K562 (cell line): ENCODE results near the gene MTHFS. TPM values are rescaled to one million over a fixed set of nuclear protein-coding genes. Genes with fewer than 3 reads are reported as not detected.
A peak's percentile ranks its signal among the peaks of the same experiment; 100 is the strongest.

Source experiments
- BCL6 ChIP-seq: fragments of 250-450 bp; sonication (Bioruptor Pico); IDR thresholded peaks from 2 replicates; pipeline ENCODE4 v1.4.0; 2020
- FOXA1 ChIP-seq: fragments of 450-650 bp; IDR thresholded peaks from 2 replicates; pipeline ENCODE4 v1.6.1; 2016; ENCODE audit warnings: mild to moderate bottlenecking, borderline replicate concordance
- FOXJ3 ChIP-seq: sonication (generic); formaldehyde crosslinking; IDR thresholded peaks from 2 replicates; pipeline ENCODE4 v1.4.0; 2020; ENCODE audit warnings: mild to moderate bottlenecking, missing genetic modification reagents
- HDAC3 ChIP-seq: fragments of 450-650 bp; IDR thresholded peaks from 2 replicates; pipeline ENCODE4 v1.6.1; 2018; ENCODE audit warnings: borderline replicate concordance, mild to moderate bottlenecking, moderate library complexity; ENCODE audit not compliant: partially characterized antibody
- HLTF ChIP-seq: fragments of 450-650 bp; IDR thresholded peaks from 2 replicates; pipeline ENCODE4 v1.6.1; 2016
- MCM2 ChIP-seq: fragments of 450-650 bp; IDR thresholded peaks from 2 replicates; pipeline ENCODE4 v1.6.1; 2017; ENCODE audit warnings: low read depth, mild to moderate bottlenecking
- MXI1 ChIP-seq: IDR thresholded peaks from 2 replicates; pipeline ENCODE4 v1.6.1; 2011; ENCODE audit warnings: low read depth, mild to moderate bottlenecking, improper control_type of control experiment, low read length
- PATZ1 ChIP-seq: fragments of 250-450 bp; sonication (Bioruptor Pico); IDR thresholded peaks from 2 replicates; pipeline ENCODE4 v1.5.0; 2020; ENCODE audit warnings: mild to moderate bottlenecking, borderline replicate concordance
- RFX5 ChIP-seq: IDR thresholded peaks from 2 replicates; pipeline ENCODE4 v1.6.1; 2011; ENCODE audit warnings: low read depth, mild to moderate bottlenecking, improper control_type of control experiment, low read length
- SMARCC2 ChIP-seq: fragments of 450-650 bp; IDR thresholded peaks from 2 replicates; pipeline ENCODE4 v1.6.1; 2017; ENCODE audit warnings: antibody characterized with exemption, moderate library complexity, mild to moderate bottlenecking, low read depth
- TAL1 ChIP-seq: fragments of 450-650 bp; IDR thresholded peaks from 2 replicates; pipeline ENCODE4 v1.6.1; 2016; ENCODE audit warnings: mild to moderate bottlenecking
- ZNF146 ChIP-seq: IDR thresholded peaks from one replicate; pipeline ENCODE4 v1.6.1; 2018; ENCODE audit warnings: missing compliant biosample characterization; ENCODE audit not compliant: unreplicated experiment
- polyA plus RNA-seq, 8 experiments: library from polyadenylated mRNA; depleted of rRNA in 4 of 8; stranded (reverse) in 5 of 8; unstranded in 3 of 8; fragments of >200 nt; fragmentation: Nextera tagmentation in 2 of 8; fragmentation: Illumina TruSeq in 1 of 8; extraction: Ambion mirVana in 2 of 8; extraction: Trizol in 1 of 8; gene quantifications; 2 replicates each; pipeline versions ENCODE4 v1.2.1 to v1.2.3, GENCODE V29; 2011 to 2014; ENCODE audit warnings: inconsistent platforms in 1 of 8, missing spikeins in 1 of 8
- total RNA-seq, 7 experiments: library from RNA; depleted of rRNA in 6 of 7; stranded (reverse); fragments of >200 nt in 6 of 7; fragmentation: Illumina TruSeq in 2 of 7; extraction: Trizol in 2 of 7; gene quantifications; 2 replicates each; pipeline versions ENCODE4 v1.2.1 to v1.2.3, GENCODE V29; 2011 to 2021; ENCODE audit warnings: low replicate concordance in 1 of 7
- TF ChIP-seq, protein P1 (sequence below): fragments of 450-650 bp; IDR thresholded peaks from 2 replicates; pipeline ENCODE4 v1.6.1; 2016; ENCODE audit warnings: mild to moderate bottlenecking, moderate library complexity

MTHFS gene
- total and polyA plus RNA-seq, 9 of the 15 experiments (the other 6 are each of a cell fraction or from before 2014, with no cell fraction given), result 17.8 to 79.3 (median 41.7) TPM

DNA sequence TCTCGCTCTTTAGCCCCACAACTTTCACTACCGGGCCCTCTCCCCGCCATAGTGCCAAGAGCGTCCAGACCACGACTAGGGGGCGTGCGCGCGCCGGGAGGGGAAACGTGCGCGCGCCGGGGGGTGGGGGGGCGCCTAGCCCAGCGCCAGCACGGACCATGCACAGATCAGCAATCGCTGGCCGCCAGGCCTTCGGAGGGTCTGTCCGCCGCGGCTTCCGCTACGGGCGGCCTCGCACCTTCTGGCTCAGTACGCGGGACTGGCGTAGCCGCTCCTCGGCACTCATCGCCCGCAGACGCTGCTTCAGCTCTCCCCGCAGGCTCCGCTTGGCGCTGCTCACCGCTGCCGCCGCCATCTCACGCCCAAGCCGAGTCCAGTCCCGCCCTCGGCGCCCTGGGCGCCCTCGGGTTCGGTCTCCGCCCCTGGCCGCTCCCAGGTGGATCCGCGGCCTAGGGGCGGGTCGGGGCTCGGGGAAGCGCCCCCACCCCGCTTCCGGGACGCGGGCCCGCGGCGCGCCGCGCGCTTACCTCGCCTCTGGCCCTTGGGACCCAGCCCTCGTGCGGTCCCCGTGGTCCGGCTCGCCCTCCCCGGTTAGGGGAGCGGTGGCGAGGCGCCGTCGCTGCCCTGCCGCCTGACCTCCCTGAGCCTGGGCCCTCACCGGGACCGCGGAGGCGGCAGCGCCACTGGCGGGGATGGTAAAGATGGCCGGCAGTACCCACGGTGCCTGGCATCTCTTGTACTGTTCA lies at the start of gene MTHFS (continued):
- TF ChIP-seq, protein P1, sequence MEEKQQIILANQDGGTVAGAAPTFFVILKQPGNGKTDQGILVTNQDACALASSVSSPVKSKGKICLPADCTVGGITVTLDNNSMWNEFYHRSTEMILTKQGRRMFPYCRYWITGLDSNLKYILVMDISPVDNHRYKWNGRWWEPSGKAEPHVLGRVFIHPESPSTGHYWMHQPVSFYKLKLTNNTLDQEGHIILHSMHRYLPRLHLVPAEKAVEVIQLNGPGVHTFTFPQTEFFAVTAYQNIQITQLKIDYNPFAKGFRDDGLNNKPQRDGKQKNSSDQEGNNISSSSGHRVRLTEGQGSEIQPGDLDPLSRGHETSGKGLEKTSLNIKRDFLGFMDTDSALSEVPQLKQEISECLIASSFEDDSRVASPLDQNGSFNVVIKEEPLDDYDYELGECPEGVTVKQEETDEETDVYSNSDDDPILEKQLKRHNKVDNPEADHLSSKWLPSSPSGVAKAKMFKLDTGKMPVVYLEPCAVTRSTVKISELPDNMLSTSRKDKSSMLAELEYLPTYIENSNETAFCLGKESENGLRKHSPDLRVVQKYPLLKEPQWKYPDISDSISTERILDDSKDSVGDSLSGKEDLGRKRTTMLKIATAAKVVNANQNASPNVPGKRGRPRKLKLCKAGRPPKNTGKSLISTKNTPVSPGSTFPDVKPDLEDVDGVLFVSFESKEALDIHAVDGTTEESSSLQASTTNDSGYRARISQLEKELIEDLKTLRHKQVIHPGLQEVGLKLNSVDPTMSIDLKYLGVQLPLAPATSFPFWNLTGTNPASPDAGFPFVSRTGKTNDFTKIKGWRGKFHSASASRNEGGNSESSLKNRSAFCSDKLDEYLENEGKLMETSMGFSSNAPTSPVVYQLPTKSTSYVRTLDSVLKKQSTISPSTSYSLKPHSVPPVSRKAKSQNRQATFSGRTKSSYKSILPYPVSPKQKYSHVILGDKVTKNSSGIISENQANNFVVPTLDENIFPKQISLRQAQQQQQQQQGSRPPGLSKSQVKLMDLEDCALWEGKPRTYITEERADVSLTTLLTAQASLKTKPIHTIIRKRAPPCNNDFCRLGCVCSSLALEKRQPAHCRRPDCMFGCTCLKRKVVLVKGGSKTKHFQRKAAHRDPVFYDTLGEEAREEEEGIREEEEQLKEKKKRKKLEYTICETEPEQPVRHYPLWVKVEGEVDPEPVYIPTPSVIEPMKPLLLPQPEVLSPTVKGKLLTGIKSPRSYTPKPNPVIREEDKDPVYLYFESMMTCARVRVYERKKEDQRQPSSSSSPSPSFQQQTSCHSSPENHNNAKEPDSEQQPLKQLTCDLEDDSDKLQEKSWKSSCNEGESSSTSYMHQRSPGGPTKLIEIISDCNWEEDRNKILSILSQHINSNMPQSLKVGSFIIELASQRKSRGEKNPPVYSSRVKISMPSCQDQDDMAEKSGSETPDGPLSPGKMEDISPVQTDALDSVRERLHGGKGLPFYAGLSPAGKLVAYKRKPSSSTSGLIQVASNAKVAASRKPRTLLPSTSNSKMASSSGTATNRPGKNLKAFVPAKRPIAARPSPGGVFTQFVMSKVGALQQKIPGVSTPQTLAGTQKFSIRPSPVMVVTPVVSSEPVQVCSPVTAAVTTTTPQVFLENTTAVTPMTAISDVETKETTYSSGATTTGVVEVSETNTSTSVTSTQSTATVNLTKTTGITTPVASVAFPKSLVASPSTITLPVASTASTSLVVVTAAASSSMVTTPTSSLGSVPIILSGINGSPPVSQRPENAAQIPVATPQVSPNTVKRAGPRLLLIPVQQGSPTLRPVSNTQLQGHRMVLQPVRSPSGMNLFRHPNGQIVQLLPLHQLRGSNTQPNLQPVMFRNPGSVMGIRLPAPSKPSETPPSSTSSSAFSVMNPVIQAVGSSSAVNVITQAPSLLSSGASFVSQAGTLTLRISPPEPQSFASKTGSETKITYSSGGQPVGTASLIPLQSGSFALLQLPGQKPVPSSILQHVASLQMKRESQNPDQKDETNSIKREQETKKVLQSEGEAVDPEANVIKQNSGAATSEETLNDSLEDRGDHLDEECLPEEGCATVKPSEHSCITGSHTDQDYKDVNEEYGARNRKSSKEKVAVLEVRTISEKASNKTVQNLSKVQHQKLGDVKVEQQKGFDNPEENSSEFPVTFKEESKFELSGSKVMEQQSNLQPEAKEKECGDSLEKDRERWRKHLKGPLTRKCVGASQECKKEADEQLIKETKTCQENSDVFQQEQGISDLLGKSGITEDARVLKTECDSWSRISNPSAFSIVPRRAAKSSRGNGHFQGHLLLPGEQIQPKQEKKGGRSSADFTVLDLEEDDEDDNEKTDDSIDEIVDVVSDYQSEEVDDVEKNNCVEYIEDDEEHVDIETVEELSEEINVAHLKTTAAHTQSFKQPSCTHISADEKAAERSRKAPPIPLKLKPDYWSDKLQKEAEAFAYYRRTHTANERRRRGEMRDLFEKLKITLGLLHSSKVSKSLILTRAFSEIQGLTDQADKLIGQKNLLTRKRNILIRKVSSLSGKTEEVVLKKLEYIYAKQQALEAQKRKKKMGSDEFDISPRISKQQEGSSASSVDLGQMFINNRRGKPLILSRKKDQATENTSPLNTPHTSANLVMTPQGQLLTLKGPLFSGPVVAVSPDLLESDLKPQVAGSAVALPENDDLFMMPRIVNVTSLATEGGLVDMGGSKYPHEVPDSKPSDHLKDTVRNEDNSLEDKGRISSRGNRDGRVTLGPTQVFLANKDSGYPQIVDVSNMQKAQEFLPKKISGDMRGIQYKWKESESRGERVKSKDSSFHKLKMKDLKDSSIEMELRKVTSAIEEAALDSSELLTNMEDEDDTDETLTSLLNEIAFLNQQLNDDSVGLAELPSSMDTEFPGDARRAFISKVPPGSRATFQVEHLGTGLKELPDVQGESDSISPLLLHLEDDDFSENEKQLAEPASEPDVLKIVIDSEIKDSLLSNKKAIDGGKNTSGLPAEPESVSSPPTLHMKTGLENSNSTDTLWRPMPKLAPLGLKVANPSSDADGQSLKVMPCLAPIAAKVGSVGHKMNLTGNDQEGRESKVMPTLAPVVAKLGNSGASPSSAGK, result peak; percentile 97
- TF ChIP-seq FOXA1 (no peak), HLTF (no peak), MXI1 (no peak), SMARCC2 (no peak), RFX5 (no peak), HDAC3 (no peak), FOXJ3 (no peak), PATZ1 (no peak), MCM2 (no peak), BCL6 (CRISPR knock-in tag) (no peak), TAL1 (no peak), ZNF146 (CRISPR knock-in tag) (no peak)
